ENCODE measurements around the gene WAPL.

GRCh38 chr10:86522510-86522855, 891 bp upstream of the WAPL start:
- no peak for TF ChIP-seq CTCF (IDR thresholded peaks at IDR 0.05)
- no peak for TF ChIP-seq POLR2A (IDR thresholded peaks at IDR 0.05)

Data from right lobe of liver (tissue), 4 donors.